OCI-LY1 (cell line): ENCODE data around the gene NPIPB2.

ENCODE experiments used
- H2AFZ ChIP-seq: fragments of 200-600 bp; sonication (generic), shearing (Covaris generic); 2 replicates; pipeline ENCODE4 v1.6.0; 2014; ENCODE audit warnings: antibody characterized with exemption, mild to moderate bottlenecking, low read length
- H3F3A ChIP-seq: fragments of 200-600 bp; sonication (generic), shearing (Covaris generic); 2 replicates; pipeline ENCODE4 v1.6.0; 2014; ENCODE audit warnings: mild to moderate bottlenecking, antibody characterized with exemption, low read length, moderate library complexity; ENCODE audit not compliant: insufficient read depth
- H3K27ac ChIP-seq: fragments of 200-600 bp; sonication (generic); 2 replicates; pipeline ENCODE4 v1.5.1; 2014; ENCODE audit warnings: low read length, mixed run types, mild to moderate bottlenecking, low read depth; ENCODE audit not compliant: poor library complexity, severe bottlenecking
- H3K27me3 ChIP-seq: fragments of 200-600 bp; sonication (generic); 2 replicates; pipeline ENCODE4 v1.6.0; 2014; ENCODE audit warnings: antibody characterized with exemption, mild to moderate bottlenecking, low read length, moderate library complexity; ENCODE audit not compliant: insufficient read depth
- H3K36me3 ChIP-seq: fragments of 200-600 bp; sonication (generic); 2 replicates; pipeline ENCODE4 v1.6.1; 2014; ENCODE audit warnings: mild to moderate bottlenecking, antibody characterized with exemption, low read length, moderate library complexity, mixed read lengths; ENCODE audit not compliant: insufficient read depth
- H3K4me1 ChIP-seq: fragments of 200-600 bp; sonication (generic); 2 replicates; pipeline ENCODE4 v1.5.1; 2014; ENCODE audit warnings: mild to moderate bottlenecking, low read length, moderate library complexity; ENCODE audit not compliant: insufficient read depth, severe bottlenecking
- H3K4me2 ChIP-seq: fragments of 200-600 bp; sonication (generic), shearing (Covaris generic); 2 replicates; pipeline ENCODE4 v1.6.1; 2014; ENCODE audit warnings: low read length
- H3K4me3 ChIP-seq: fragments of 200-600 bp; sonication (generic); 2 replicates; pipeline ENCODE4 v1.5.1; 2014; ENCODE audit warnings: low read length, low read depth, mild to moderate bottlenecking, mixed read lengths; ENCODE audit not compliant: poor library complexity, severe bottlenecking
- H3K79me2 ChIP-seq: fragments of 200-600 bp; shearing (Covaris generic); 2 replicates; pipeline ENCODE4 v1.6.1; 2016; ENCODE audit warnings: mixed run types, low read length, mixed read lengths; ENCODE audit not compliant: insufficient read depth
- H3K9ac ChIP-seq: fragments of 200-600 bp; sonication (generic), shearing (Covaris generic); 2 replicates; pipeline ENCODE4 v1.6.1; 2014; ENCODE audit warnings: mild to moderate bottlenecking, low read length, mixed read lengths
- H3K9me2 ChIP-seq: fragments of 200-600 bp; sonication (generic), shearing (Covaris generic); 2 replicates; pipeline ENCODE4 v1.6.1; 2014; ENCODE audit warnings: low read depth, mild to moderate bottlenecking, low read length, mixed read lengths
- H3K9me3 ChIP-seq: fragments of 200-600 bp; shearing (Covaris generic); 2 replicates; pipeline ENCODE4 v1.6.1; 2014; ENCODE audit warnings: low read length, mixed read lengths
- H4K20me1 ChIP-seq: fragments of 200-600 bp; sonication (generic), shearing (Covaris generic); 2 replicates; pipeline ENCODE4 v1.6.0; 2016; ENCODE audit warnings: mild to moderate bottlenecking, low read length; ENCODE audit not compliant: insufficient read depth
- CTCF ChIP-seq: fragments of 200-600 bp; sonication (generic), shearing (Covaris generic); IDR thresholded peaks from 2 replicates; pipeline ENCODE4 v1.5.1; 2017; ENCODE audit warnings: mild to moderate bottlenecking, antibody characterized with exemption, low read length, moderate library complexity, mixed read lengths
- EZH2 ChIP-seq: fragments of 200-600 bp; sonication (generic), shearing (Covaris generic); IDR thresholded peaks from 2 replicates; pipeline ENCODE4 v1.8.0; 2017; ENCODE audit warnings: borderline replicate concordance, mixed run types, mild to moderate bottlenecking, antibody characterized with exemption, low read length, moderate library complexity, mixed read lengths

NPIPB2 gene

GRCh38 chr16:11979013-11979672 is 37.3 kb upstream of the NPIPB2 start:
- peak overlapping the region; percentile 95 for H3K4me2 ChIP-seq
- H3K9ac ChIP-seq, result no peak overlapping the region; the same call in 1 of the 2 replicates
- no peaks in the 10 kb centered on the region for H3K36me3 ChIP-seq
- H3F3A ChIP-seq, result no peaks in the 10 kb centered on the region
- H3K27ac ChIP-seq, result peak overlapping the region; percentile 48
- H3K79me2 ChIP-seq, result peaks cover 58% of the 10 kb centered on the region
- H2AFZ ChIP-seq, result no peak overlapping the region
- no peaks in the 10 kb centered on the region for H3K9me3 ChIP-seq
- no peaks in the 10 kb centered on the region for H3K27me3 ChIP-seq
- H3K4me1 ChIP-seq, result peaks cover 61% of the 10 kb centered on the region
- no peaks in the 10 kb centered on the region for H3K9me2 ChIP-seq
- no peak for TF ChIP-seq EZH2
- no peak for TF ChIP-seq CTCF
- peak overlapping the region; percentile 17 for H3K4me3 ChIP-seq
- no peaks in the 10 kb centered on the region for H4K20me1 ChIP-seq

GRCh38 chr16:11978080-11978479 is 36.2 kb upstream of the NPIPB2 start:
- Histone ChIP-seq H3K9me3 (no peaks in the 10 kb centered on the region), H4K20me1 (no peaks in the 10 kb centered on the region), H2AFZ (no peak overlapping the region), H3K36me3 (0 out of 2 replicates have a peak, but pooled peaks cover 5% of the 10 kb centered on the region), H3K9ac (peak overlapping the region; percentile 96), H3K27me3 (no peaks in the 10 kb centered on the region), H3K27ac (peak overlapping the region; percentile 48), H3K9me2 (no peaks in the 10 kb centered on the region), H3K4me1 (peaks cover 59% of the 10 kb centered on the region), H3F3A (0 out of 2 replicates have a peak, but pooled peaks cover 3% of the 10 kb centered on the region), H3K4me2 (peak overlapping the region; percentile 95), H3K4me3 (peak overlapping the region; percentile 98), H3K79me2 (peaks cover 52% of the 10 kb centered on the region)
- TF ChIP-seq EZH2, result no peak
- no peak for TF ChIP-seq CTCF

GRCh38 chr16:11977376-11978041 is 35.7 kb upstream of the NPIPB2 start:
- peak overlapping the region; percentile 98 for H3K4me3 ChIP-seq
- peaks cover 58% of the 10 kb centered on the region for H3K4me1 ChIP-seq
- peak overlapping the region; percentile 95 for H3K4me2 ChIP-seq
- H3K9me3 ChIP-seq, result no peaks in the 10 kb centered on the region
- peak overlapping the region; percentile 96 for H3K9ac ChIP-seq
- 0 out of 2 replicates have a peak, but pooled peaks cover 3% of the 10 kb centered on the region for H3F3A ChIP-seq
- 0 out of 2 replicates have a peak, but pooled peaks cover 5% of the 10 kb centered on the region for H3K36me3 ChIP-seq
- H3K27ac ChIP-seq, result peak overlapping the region; percentile 48
- TF ChIP-seq CTCF, result no peak
- no peak for TF ChIP-seq EZH2
- H3K9me2 ChIP-seq, result no peaks in the 10 kb centered on the region
- H3K27me3 ChIP-seq, result no peaks in the 10 kb centered on the region
- H3K79me2 ChIP-seq, result peaks cover 51% of the 10 kb centered on the region
- no peaks in the 10 kb centered on the region for H4K20me1 ChIP-seq
- H2AFZ ChIP-seq, result no peak overlapping the region
